Endodermal cell (in vitro differentiated cells): ENCODE results near the gene PTPN5. TPM values are rescaled to one million over a fixed set of nuclear protein-coding genes. Genes with fewer than 3 reads are reported as not detected.

Source experiments
- DNase-seq: peaks from one replicate; pipeline ENCODE4 v3.0.0-alpha.2; 2017
- H3K27ac ChIP-seq: 2 replicates; pipeline ENCODE4 v1.5.1; 2013; ENCODE audit warnings: mild to moderate bottlenecking, low read depth, low read length, moderate library complexity
- H3K27me3 ChIP-seq: 2 replicates; pipeline ENCODE4 v1.6.1; 2013; ENCODE audit warnings: mild to moderate bottlenecking, low read length, moderate library complexity; ENCODE audit not compliant: insufficient read depth, control insufficient read depth, poor library complexity, severe bottlenecking
- H3K36me3 ChIP-seq: 2 replicates; pipeline ENCODE4 v1.7.0; 2013; ENCODE audit warnings: mild to moderate bottlenecking, low read length, moderate library complexity; ENCODE audit not compliant: control insufficient read depth, insufficient read depth
- H3K4me1 ChIP-seq: one replicate; pipeline ENCODE4 v1.7.0; 2013; ENCODE audit warnings: low read length; ENCODE audit not compliant: control insufficient read depth, insufficient read depth
- H3K4me3 ChIP-seq: 2 replicates; pipeline ENCODE4 v1.5.1; 2013; ENCODE audit warnings: mild to moderate bottlenecking, low read length, moderate library complexity
- H3K9ac ChIP-seq: 2 replicates; pipeline ENCODE4 v1.6.1; 2013; ENCODE audit warnings: mild to moderate bottlenecking, low read length, moderate library complexity; ENCODE audit not compliant: poor library complexity, severe bottlenecking; ENCODE audit errors: extremely low read depth
- H3K9me3 ChIP-seq: 2 replicates; pipeline ENCODE4 v1.6.1; 2013; ENCODE audit warnings: mild to moderate bottlenecking, low read length, moderate library complexity; ENCODE audit not compliant: control insufficient read depth
- H3K27ac Mint-ChIP-seq: 2 replicates; pipeline ENCODE4 v1.8.0; 2020; ENCODE audit warnings: mixed read lengths
- H3K27me3 Mint-ChIP-seq: 2 replicates; pipeline ENCODE4 v1.8.0; 2021; ENCODE audit warnings: mild to moderate bottlenecking, mixed read lengths; ENCODE audit not compliant: insufficient read depth
- H3K36me3 Mint-ChIP-seq: 2 replicates; pipeline ENCODE4 v1.8.0; 2020; ENCODE audit warnings: low read depth, mixed read lengths
- H3K4me1 Mint-ChIP-seq: 2 replicates; pipeline ENCODE4 v1.8.0; 2020; ENCODE audit warnings: mixed read lengths
- H3K4me3 Mint-ChIP-seq: 2 replicates; pipeline ENCODE4 v1.8.0; 2020; ENCODE audit warnings: mild to moderate bottlenecking, moderate library complexity, mixed read lengths
- H3K9me3 Mint-ChIP-seq: 2 replicates; pipeline ENCODE4 v1.8.0; 2020; ENCODE audit warnings: mild to moderate bottlenecking, mixed read lengths
- CTCF ChIP-seq: fragments of 200-600 bp; sonication (generic); conservative IDR thresholded peaks from 2 replicates; pipeline ENCODE4 v1.5.0; 2021; ENCODE audit warnings: antibody characterized with exemption, mild to moderate bottlenecking
- WGBS, 2 experiments: methylation state at CpG; one replicate each; pipeline versions ENCODE4 v1.1.5 to v1.1.7; 2013; ENCODE audit warnings: missing lambda C conversion rate in 2 of 2, mixed read lengths in 1 of 2; ENCODE audit not compliant: insufficient coverage in 1 of 2, insufficient read length in 1 of 2; 5-methylcytosine and 5-hydroxymethylcytosine counted together
- total RNA-seq, 2 donors: library from RNA; stranded (reverse); fragmentation: NEBNext Ultra II Directional in 1 of 2; extraction: Animal tissue kit (Norgen Biotek cat#: 25700) in 1 of 2; gene quantifications; 2 replicates in 1 of 2; 3 replicates in 1 of 2; pipeline ENCODE4 v1.2.1, GENCODE V29; 2021

Gene PTPN5
- total RNA-seq, 2 donors from 2014 or later = 27.6 to 51.0 TPM

GRCh38 chr11:18804199-18804999 lies 12.8 kb upstream of the PTPN5 start:
- H3K9ac ChIP-seq = no peak overlapping the region
- no peak for DNase-seq
- Mint-ChIP-seq H3K27ac (no peak overlapping the region), H3K4me1 (peaks cover 11% of the 10 kb centered on the region), H3K9me3 (no peaks in the 10 kb centered on the region), H3K36me3 (no peaks in the 10 kb centered on the region), H3K27me3 (peaks cover 18% of the 10 kb centered on the region), H3K4me3 (no peak overlapping the region)
- no peak overlapping the region for H3K4me3 ChIP-seq
- no peaks in the 10 kb centered on the region for H3K4me1 ChIP-seq
- WGBS, 2 experiments = 85 to 88% methylated on average over 2 to 3 of the region's 4 CpGs
- H3K36me3 ChIP-seq = no peaks in the 10 kb centered on the region
- no peak for TF ChIP-seq CTCF
- H3K9me3 ChIP-seq = no peaks in the 10 kb centered on the region
- H3K27me3 ChIP-seq = peaks cover 9% of the 10 kb centered on the region
- no peak overlapping the region for H3K27ac ChIP-seq

- Histone ChIP-seq H3K9ac (no peak overlapping the region), H3K27me3 (peaks cover 15% of the 10 kb centered on the region), H3K27ac (no peak overlapping the region), H3K36me3 (no peaks in the 10 kb centered on the region), H3K4me3 (no peak overlapping the region), H3K4me1 (no peaks in the 10 kb centered on the region), H3K9me3 (no peaks in the 10 kb centered on the region)
- no peak overlapping the region for H3K27ac Mint-ChIP-seq
- TF ChIP-seq CTCF = peak; percentile 84
- H3K36me3 Mint-ChIP-seq = no peaks in the 10 kb centered on the region
- no peak overlapping the region for H3K4me3 Mint-ChIP-seq
- peak; percentile 80 for DNase-seq
- WGBS, 2 experiments = 36 to 56% methylated on average over 4 to 13 of the region's 13 CpGs
- no peaks in the 10 kb centered on the region for H3K9me3 Mint-ChIP-seq
- peaks cover 29% of the 10 kb centered on the region for H3K27me3 Mint-ChIP-seq
- H3K4me1 Mint-ChIP-seq = peaks cover 14% of the 10 kb centered on the region
Measured at GRCh38 chr11:18802381-18803257, 11.0 kb upstream of the PTPN5 start.

- no peak for TF ChIP-seq CTCF
- no peaks in the 10 kb centered on the region for H3K4me1 ChIP-seq
- H3K27ac Mint-ChIP-seq = no peak overlapping the region
- no peaks in the 10 kb centered on the region for H3K36me3 ChIP-seq
- H3K9me3 ChIP-seq = no peaks in the 10 kb centered on the region
- H3K27me3 Mint-ChIP-seq = peaks cover 49% of the 10 kb centered on the region
- DNase-seq = peak; percentile 6
- H3K27me3 ChIP-seq = peaks cover 23% of the 10 kb centered on the region
- H3K27ac ChIP-seq = no peak overlapping the region
- no peak overlapping the region for H3K9ac ChIP-seq
- no peak overlapping the region for H3K4me3 Mint-ChIP-seq
- H3K9me3 Mint-ChIP-seq = no peaks in the 10 kb centered on the region
- H3K4me3 ChIP-seq = no peak overlapping the region
- no peaks in the 10 kb centered on the region for H3K36me3 Mint-ChIP-seq
- WGBS, 2 experiments = 92 to 100% methylated on average over 2 to 3 of the region's 3 CpGs
- peaks cover 11% of the 10 kb centered on the region for H3K4me1 Mint-ChIP-seq
Measured at GRCh38 chr11:18798799-18799469, 7.3 kb upstream of the PTPN5 start.
